ENCODE results near the gene CD93. TPM values are rescaled to one million over a fixed set of nuclear protein-coding genes. Genes with fewer than 3 reads are reported as not detected.

Gene CD93
- total and polyA plus RNA-seq, 11 donors, result 9.2 to 110 (median 45.7) TPM

DNA sequence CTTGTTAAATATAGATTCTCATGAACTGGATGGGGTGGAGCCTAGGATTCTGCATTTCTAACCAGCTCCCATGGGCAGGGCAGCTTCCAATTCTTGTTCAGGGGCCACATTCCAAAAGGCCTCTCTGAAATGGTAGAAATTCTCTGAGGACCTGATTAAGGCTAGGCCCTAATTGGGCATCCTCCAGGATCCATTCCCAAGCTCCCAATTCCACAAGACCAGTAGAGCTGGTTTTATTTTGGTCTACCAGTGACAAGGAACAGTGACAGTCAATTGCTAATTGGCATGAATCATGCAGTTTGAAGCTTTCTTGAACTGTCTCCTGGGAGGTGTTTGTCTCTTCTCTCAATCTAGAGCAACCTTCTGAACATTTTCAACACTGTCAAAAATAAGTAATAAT, 39.7 kb downstream of the CD93 start:
- peak overlapping the region in 11 of 12 donors; percentile 50 to 88 (median 72) for H3K4me3 ChIP-seq
- TF ChIP-seq POLR2A (IDR thresholded peaks at IDR 0.05), result no peak
- TF ChIP-seq, protein P1, sequence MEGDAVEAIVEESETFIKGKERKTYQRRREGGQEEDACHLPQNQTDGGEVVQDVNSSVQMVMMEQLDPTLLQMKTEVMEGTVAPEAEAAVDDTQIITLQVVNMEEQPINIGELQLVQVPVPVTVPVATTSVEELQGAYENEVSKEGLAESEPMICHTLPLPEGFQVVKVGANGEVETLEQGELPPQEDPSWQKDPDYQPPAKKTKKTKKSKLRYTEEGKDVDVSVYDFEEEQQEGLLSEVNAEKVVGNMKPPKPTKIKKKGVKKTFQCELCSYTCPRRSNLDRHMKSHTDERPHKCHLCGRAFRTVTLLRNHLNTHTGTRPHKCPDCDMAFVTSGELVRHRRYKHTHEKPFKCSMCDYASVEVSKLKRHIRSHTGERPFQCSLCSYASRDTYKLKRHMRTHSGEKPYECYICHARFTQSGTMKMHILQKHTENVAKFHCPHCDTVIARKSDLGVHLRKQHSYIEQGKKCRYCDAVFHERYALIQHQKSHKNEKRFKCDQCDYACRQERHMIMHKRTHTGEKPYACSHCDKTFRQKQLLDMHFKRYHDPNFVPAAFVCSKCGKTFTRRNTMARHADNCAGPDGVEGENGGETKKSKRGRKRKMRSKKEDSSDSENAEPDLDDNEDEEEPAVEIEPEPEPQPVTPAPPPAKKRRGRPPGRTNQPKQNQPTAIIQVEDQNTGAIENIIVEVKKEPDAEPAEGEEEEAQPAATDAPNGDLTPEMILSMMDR (IDR thresholded peaks at IDR 0.05), result no peak

DNA sequence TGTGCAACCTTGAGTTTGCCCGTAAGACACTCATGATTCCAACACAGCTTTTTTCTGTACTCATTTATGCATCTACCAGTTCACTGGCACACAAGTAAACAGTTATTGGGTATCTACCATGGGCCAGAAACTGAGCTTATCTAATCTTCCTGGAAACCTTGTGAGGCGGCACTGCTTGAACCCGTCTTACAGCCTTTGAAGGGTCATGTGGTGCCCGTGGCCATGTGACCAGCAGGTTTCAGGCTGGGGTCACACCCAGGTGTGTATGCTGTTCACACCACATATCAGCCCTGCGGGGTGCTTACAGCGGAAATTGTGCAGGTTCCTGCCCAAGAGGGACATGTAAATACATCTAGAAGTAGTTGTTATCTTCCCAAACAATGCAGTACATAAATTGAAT, 42.7 kb downstream of the CD93 start:
- H3K27me3 ChIP-seq, result peaks cover 0 to 49% (median 14%) of the 10 kb centered on the region in 9 donors
- intact Hi-C loops (cut with DNase I), result loop anchor here in 4 of 10 donors (5.0 to 10.0 kb wide), 4 partner anchors 59 to 351 kb away; no protein-coding TSS in a partner anchor

More for the DNA sequence above, 39.7 kb downstream of the CD93 start:
- peaks cover 0 to 5% (median 0%) of the 10 kb centered on the region in 9 donors for H3K36me3 ChIP-seq
- peaks cover 0 to 46% (median 12%) of the 10 kb centered on the region in 9 donors for H3K27me3 ChIP-seq
- intact Hi-C loops (cut with DNase I), result loop anchor here (2.0 to 10.0 kb wide), 15 partner anchors 62 to 359 kb away; no protein-coding TSS in a partner anchor
- peaks cover 0 to 57% (median 36%) of the 10 kb centered on the region in 12 donors for H3K4me1 ChIP-seq
- H3K27ac ChIP-seq, result peak overlapping the region in 4 of 12 donors; percentile 26 to 93 (median 86)
- no peaks in the 10 kb centered on the region for H3K9me3 ChIP-seq
- DNase-seq, result no peak
- ATAC-seq, result no peak

DNA sequence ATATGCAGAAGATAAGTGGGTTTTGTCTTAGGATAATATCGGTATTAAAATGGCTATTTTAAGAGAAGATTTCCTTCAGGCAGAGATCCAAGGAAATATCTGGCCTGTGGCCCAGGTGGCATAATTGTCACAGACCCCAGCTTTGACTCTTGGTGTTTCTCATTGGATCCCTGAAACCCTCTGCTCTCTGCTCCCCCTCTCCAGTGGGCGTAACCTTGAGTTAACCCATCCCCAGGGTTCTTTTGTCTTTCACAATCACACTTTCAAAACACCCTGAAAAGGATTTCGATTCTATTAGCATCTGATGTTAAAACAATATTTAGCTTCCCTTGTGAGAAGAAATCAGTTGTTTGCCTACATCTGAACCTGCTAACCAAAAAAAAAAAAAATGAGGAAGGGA, 43.9 kb downstream of the CD93 start:
- H3K9me3 ChIP-seq, result no peaks in the 10 kb centered on the region
- intact Hi-C loops (cut with DNase I), result loop anchor here in 4 of 10 donors (5.0 to 10.0 kb wide), 4 partner anchors 57 to 350 kb away; no protein-coding TSS in a partner anchor
- H3K36me3 ChIP-seq, result peaks cover 0 to 5% (median 0%) of the 10 kb centered on the region in 9 donors
- TF ChIP-seq POLR2A (IDR thresholded peaks at IDR 0.05), result no peak
- TF ChIP-seq, protein P1 (IDR thresholded peaks at IDR 0.05), result no peak
- 50 to 54% (median 52%) methylated on average over 3 of the region's 3 CpGs for WGBS, 4 donors
- ATAC-seq (no peak), DNase-seq (no peak)
- peaks cover 0 to 42% (median 7%) of the 10 kb centered on the region in 9 donors for H3K27me3 ChIP-seq
- H3K4me3 ChIP-seq, result no peak overlapping the region
- H3K4me1 ChIP-seq, result peaks cover 0 to 25% (median 8%) of the 10 kb centered on the region in 12 donors
- no peak overlapping the region for H3K27ac ChIP-seq

More for the DNA sequence above, 42.7 kb downstream of the CD93 start:
- WGBS, 4 donors, result 86 to 90% (median 87%) methylated on average over 6 of the region's 6 CpGs
- ATAC-seq, result no peak
- H3K4me3 ChIP-seq, result no peak overlapping the region
- no peak overlapping the region for H3K27ac ChIP-seq
- no peak for DNase-seq
- H3K9me3 ChIP-seq, result no peaks in the 10 kb centered on the region
- peaks cover 0 to 5% (median 0%) of the 10 kb centered on the region in 9 donors for H3K36me3 ChIP-seq
- peaks cover 0 to 34% (median 16%) of the 10 kb centered on the region in 12 donors for H3K4me1 ChIP-seq
- TF ChIP-seq, protein P1 (IDR thresholded peaks at IDR 0.05), result no peak
- TF ChIP-seq POLR2A (IDR thresholded peaks at IDR 0.05), result no peak

DNA sequence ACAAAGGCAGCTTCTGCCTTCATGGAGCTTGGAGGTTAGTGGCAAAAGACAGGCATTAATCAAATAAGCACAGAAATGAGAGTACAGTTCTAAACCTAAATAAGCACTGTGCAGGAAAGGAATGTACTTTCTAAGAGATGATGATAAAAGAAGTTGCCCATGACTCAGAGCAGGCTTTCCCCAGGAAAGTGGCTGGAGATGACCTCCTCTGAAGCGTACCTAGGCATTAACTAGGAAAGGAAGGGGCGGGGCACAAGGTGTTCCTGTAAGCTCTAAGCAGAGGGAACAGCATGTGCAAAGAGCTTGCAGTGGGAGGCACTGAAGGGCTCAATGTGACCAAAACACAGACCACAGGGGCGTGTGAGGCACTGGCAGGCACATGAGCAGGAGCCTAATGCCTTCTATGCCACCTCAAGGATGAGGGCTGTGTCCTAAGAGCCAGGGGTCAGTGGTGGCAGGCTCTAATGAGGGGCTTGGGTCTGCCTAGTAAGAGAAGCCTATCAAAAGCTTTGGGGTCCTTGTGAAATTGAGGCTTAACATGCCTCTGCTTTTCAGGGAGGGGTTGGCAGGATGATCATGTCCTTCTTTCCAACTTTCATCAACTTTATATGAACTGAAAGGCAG, 46.1 kb downstream of the CD93 start:
- H3K27me3 ChIP-seq, result peaks cover 11 to 55% (median 28%) of the 10 kb centered on the region in 9 donors
- DNase-seq (no peak), ATAC-seq (peak in 1 of 4 donors; percentile 33)
- WGBS, 4 donors, result 79 to 89% (median 82%) methylated on average over 3 of the region's 3 CpGs
- H3K36me3 ChIP-seq, result no peaks in the 10 kb centered on the region
- H3K9me3 ChIP-seq, result no peaks in the 10 kb centered on the region
- intact Hi-C loops (cut with DNase I), result loop anchor here in 6 of 10 donors (2.0 to 10.0 kb wide), 6 partner anchors 43 to 348 kb away; no protein-coding TSS in a partner anchor
- no peak overlapping the region for H3K4me3 ChIP-seq
- TF ChIP-seq, protein P1 (IDR thresholded peaks at IDR 0.05), result no peak
- TF ChIP-seq POLR2A (IDR thresholded peaks at IDR 0.05), result no peak
- peaks cover 0 to 7% (median 0%) of the 10 kb centered on the region in 12 donors for H3K4me1 ChIP-seq
- no peak overlapping the region for H3K27ac ChIP-seq

All from heart left ventricle (tissue), 16 donors.